Suprapubic skin (tissue), 4 donors: ENCODE results near the gene FCRL1. TPM values are rescaled to one million over a fixed set of nuclear protein-coding genes. Genes with fewer than 3 reads are reported as not detected.

ENCODE experiments used
- DNase-seq, 2 donors: peaks; one replicate each; pipeline ENCODE4 v3.0.0-alpha.2; 2019; ENCODE audit warnings: low spot score in 2 of 2
- H3K27ac ChIP-seq: fragments of 200-600 bp; sonication (generic); one replicate; pipeline ENCODE4 v1.5.1; 2019
- H3K27me3 ChIP-seq: fragments of 200-600 bp; sonication (generic); one replicate; pipeline ENCODE4 v1.5.1; 2019
- H3K36me3 ChIP-seq: fragments of 200-600 bp; sonication (generic); one replicate; pipeline ENCODE4 v1.5.1; 2019
- H3K4me1 ChIP-seq: fragments of 200-600 bp; sonication (generic); one replicate; pipeline ENCODE4 v1.5.1; 2019
- H3K4me3 ChIP-seq: fragments of 200-600 bp; sonication (generic); one replicate; pipeline ENCODE4 v1.5.1; 2019; ENCODE audit warnings: mild to moderate bottlenecking
- H3K9me3 ChIP-seq: fragments of 200-600 bp; sonication (generic); one replicate; pipeline ENCODE4 v1.5.1; 2019
- EP300 ChIP-seq: sonication (generic); formaldehyde crosslinking; IDR thresholded peaks from one replicate; pipeline ENCODE4 v1.6.1; 2017; ENCODE audit warnings: antibody characterized with exemption
- POLR2A ChIP-seq, 2 donors: fragments of 450-650 bp; IDR thresholded peaks; one replicate each; pipeline ENCODE4 v1.6.1; 2017; ENCODE audit warnings: antibody characterized with exemption in 2 of 2, mild to moderate bottlenecking in 2 of 2, moderate library complexity in 2 of 2
- POLR2AphosphoS5 ChIP-seq, 3 donors: sonication (generic); formaldehyde crosslinking; IDR thresholded peaks; one replicate each; pipeline ENCODE4 v1.6.1; 2017; ENCODE audit warnings: antibody characterized with exemption in 3 of 3
- WGBS: methylation state at CpG from one replicate; pipeline ENCODE4 v1.1.5; 2018; 5-methylcytosine and 5-hydroxymethylcytosine counted together
- total RNA-seq, 4 donors: library from RNA; depleted of rRNA; stranded (reverse); fragments of >200 nt; gene quantifications; one replicate each; pipeline ENCODE4 v1.1.0, GENCODE V29; 2016
- TF ChIP-seq, protein P1 (sequence below), 2 donors: fragments of 200-600 bp in 1 of 2; fragments of 450-650 bp in 1 of 2; sonication (generic) in 1 of 2; IDR thresholded peaks; one replicate each; pipeline ENCODE4 v1.5.1; 2016 to 2019; ENCODE audit warnings: antibody characterized with exemption in 2 of 2, mild to moderate bottlenecking in 1 of 2, moderate library complexity in 1 of 2

Gene FCRL1
- total RNA-seq, 4 donors from 2014 or later, result not detected

DNA sequence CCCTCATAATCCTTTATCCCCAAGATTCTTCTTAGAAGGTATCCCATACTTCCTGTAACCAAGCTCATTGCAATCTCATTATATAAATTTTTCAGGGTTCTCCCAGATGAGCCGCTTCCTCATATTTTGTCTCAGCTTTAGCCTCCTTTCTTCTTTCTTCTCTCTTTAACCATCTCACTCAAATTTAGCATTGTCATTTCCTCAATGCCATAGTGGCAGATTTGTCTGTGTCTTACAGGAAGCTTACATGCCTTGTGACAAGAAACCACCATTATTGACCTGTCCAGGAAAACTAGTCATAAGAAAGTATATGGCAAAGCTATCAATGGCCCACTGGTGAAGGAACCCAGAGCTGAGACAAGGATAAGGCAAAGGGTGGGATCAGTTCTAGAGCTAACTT is 37.0 kb downstream of the FCRL1 start:
- Histone ChIP-seq H3K27ac (no peak overlapping the region), H3K36me3 (no peaks in the 10 kb centered on the region), H3K9me3 (no peaks in the 10 kb centered on the region), H3K4me1 (no peaks in the 10 kb centered on the region), H3K27me3 (no peaks in the 10 kb centered on the region), H3K4me3 (no peak overlapping the region)
- TF ChIP-seq, protein P1, sequence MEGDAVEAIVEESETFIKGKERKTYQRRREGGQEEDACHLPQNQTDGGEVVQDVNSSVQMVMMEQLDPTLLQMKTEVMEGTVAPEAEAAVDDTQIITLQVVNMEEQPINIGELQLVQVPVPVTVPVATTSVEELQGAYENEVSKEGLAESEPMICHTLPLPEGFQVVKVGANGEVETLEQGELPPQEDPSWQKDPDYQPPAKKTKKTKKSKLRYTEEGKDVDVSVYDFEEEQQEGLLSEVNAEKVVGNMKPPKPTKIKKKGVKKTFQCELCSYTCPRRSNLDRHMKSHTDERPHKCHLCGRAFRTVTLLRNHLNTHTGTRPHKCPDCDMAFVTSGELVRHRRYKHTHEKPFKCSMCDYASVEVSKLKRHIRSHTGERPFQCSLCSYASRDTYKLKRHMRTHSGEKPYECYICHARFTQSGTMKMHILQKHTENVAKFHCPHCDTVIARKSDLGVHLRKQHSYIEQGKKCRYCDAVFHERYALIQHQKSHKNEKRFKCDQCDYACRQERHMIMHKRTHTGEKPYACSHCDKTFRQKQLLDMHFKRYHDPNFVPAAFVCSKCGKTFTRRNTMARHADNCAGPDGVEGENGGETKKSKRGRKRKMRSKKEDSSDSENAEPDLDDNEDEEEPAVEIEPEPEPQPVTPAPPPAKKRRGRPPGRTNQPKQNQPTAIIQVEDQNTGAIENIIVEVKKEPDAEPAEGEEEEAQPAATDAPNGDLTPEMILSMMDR (IDR thresholded peaks at IDR 0.05), result no peak
- no peak for TF ChIP-seq EP300
- TF ChIP-seq POLR2A (IDR thresholded peaks at IDR 0.05), result no peak
- TF ChIP-seq POLR2AphosphoS5 (IDR thresholded peaks at IDR 0.05), result no peak
- no peak for DNase-seq
- 92% methylated on average over 1 of the region's 1 CpG for WGBS

DNA sequence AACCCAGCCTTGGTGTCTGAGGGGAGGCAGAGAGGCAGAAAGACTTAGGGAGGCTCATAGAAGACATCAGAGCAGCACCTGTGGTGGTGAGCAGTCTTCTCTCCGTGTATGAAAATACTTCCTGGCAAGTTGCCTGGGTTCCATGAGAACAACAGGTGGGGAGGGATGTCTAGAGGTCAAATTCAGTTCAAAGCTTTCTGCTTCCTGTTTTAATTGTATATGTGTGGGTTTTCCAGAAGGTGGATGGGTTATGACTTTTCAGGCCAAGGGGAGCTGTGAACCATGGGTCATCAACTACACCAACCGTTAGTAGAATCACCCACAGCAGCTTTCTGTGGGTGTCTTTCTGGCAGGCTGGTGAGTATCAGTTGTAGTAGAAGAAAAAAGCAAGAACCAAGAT is 38.9 kb downstream of the FCRL1 start:
- no peaks in the 10 kb centered on the region for H3K9me3 ChIP-seq
- H3K27me3 ChIP-seq, result no peaks in the 10 kb centered on the region
- 42% methylated on average over 2 of the region's 2 CpGs for WGBS
- no peaks in the 10 kb centered on the region for H3K36me3 ChIP-seq
- DNase-seq, result no peak
- H3K27ac ChIP-seq, result no peak overlapping the region
- TF ChIP-seq, protein P1 (IDR thresholded peaks at IDR 0.05), result no peak
- TF ChIP-seq POLR2AphosphoS5 (IDR thresholded peaks at IDR 0.05), result no peak
- TF ChIP-seq EP300, result no peak
- no peak for TF ChIP-seq POLR2A (IDR thresholded peaks at IDR 0.05)
- no peak overlapping the region for H3K4me3 ChIP-seq
- no peaks in the 10 kb centered on the region for H3K4me1 ChIP-seq

DNA sequence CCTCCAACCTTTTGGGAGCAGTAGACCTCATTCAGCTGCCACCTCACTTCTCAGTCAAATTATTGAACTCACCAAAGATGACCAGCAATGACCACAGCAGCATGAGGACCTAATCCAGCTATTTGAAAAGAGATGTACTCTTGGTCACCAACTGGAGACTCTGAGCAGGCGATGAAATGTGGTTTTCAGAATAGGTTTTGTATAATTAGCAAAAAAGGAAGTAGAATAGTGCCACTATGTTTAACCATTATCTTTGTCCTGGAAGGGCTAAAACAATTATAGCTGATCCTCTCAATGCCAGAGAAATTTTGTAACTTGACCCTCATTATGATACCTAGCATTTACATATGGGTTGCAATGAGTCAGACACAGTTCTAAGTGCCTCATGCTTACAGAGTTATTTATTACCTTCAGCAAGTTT is 42.9 kb downstream of the FCRL1 start, which contains the start of gene FCRL2:
Gene FCRL2, minus strand, starts transcription at position 162 of the 421 bp plus-strand sequence. Its CDS starts 59 bp downstream, at position 103.
- TF ChIP-seq POLR2AphosphoS5 (IDR thresholded peaks at IDR 0.05), result no peak
- TF ChIP-seq EP300, result no peak
- TF ChIP-seq, protein P1 (IDR thresholded peaks at IDR 0.05), result no peak
- TF ChIP-seq POLR2A (IDR thresholded peaks at IDR 0.05), result no peak

DNA sequence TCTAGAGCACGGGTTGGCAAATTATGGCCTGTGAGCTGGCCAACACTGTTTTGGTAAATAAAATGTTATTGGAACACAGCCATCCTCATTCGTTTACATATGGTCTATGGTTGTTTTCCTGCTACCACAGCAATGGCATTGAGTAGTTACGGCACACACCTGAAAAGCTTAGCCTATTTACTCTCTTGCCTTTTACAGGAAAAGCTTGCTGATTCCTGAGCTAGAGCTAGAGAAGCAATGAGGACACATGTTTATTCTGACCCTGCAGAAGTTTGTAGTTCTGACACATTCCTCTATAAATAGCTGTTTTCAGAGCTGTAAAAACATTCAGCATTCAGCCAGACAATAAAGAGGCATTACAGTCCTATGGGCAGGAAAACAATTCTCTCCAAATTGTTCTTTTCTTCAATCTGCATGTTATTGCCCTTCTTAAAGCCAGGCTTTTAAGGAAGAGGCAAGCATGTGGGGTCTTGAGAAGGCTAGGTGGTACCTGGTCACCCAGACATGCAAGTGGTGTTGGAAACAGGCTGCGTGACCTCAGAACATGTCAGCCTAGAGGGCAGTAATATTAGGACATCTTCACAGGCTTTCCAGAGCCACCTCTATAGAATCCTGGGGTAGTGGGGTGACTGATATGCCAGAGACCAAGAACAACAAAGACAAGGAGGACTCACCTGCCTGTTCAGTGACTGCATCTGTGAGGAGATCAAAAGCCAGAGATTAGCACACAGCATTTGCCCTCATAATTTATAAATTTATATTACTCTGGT is 44.6 kb downstream of the FCRL1 start:
- no peaks in the 10 kb centered on the region for H3K27me3 ChIP-seq
- TF ChIP-seq POLR2AphosphoS5 (IDR thresholded peaks at IDR 0.05), result no peak
- TF ChIP-seq EP300, result no peak
- no peak for TF ChIP-seq POLR2A (IDR thresholded peaks at IDR 0.05)
- TF ChIP-seq, protein P1 (IDR thresholded peaks at IDR 0.05), result no peak
- H3K4me3 ChIP-seq, result no peak overlapping the region
- H3K36me3 ChIP-seq, result no peaks in the 10 kb centered on the region
- DNase-seq, result no peak
- no peaks in the 10 kb centered on the region for H3K9me3 ChIP-seq
- no peaks in the 10 kb centered on the region for H3K4me1 ChIP-seq
- 60% methylated on average over 4 of the region's 4 CpGs for WGBS
- no peak overlapping the region for H3K27ac ChIP-seq

More for the DNA sequence above, 42.9 kb downstream of the FCRL1 start, which contains the start of gene FCRL2:
- no peak within 1 kb of the TSS for H3K4me3 ChIP-seq
- DNase-seq, result no peak
- no peaks in the 10 kb centered on the region for H3K4me1 ChIP-seq
- H3K9me3 ChIP-seq, result no peaks in the 10 kb centered on the region
- WGBS, result 87% methylated on average over 1 of the region's 1 CpG
- no peaks in the 10 kb centered on the region for H3K27me3 ChIP-seq
- no peak within 1 kb of the TSS for H3K27ac ChIP-seq
- no peaks in the 10 kb centered on the region for H3K36me3 ChIP-seq

DNA sequence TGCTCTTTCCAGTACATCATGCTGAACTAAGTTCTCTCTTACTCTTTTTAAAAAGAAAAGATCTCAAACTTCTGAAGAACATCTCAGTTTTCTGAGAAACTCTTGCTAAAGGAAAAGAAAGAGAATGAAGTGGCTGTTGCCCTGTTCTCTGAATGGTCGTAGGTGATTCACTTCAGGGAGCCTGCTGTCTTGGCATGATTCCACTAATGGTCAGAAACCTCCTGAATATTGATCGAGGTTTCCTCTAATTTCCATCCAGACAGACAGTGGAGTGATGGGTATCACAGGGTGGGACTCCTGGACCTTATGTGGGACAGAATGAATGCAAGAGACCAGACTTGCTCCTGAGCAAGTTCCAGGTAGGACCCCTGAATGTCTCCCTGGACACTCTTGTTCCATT is 45.5 kb downstream of the FCRL1 start:
- no peak overlapping the region for H3K4me3 ChIP-seq

More for the DNA sequence above, 45.5 kb downstream of the FCRL1 start:
- 60% methylated on average over 2 of the region's 2 CpGs for WGBS
- no peaks in the 10 kb centered on the region for H3K36me3 ChIP-seq
- no peaks in the 10 kb centered on the region for H3K4me1 ChIP-seq
- H3K27ac ChIP-seq, result no peak overlapping the region
- TF ChIP-seq EP300 (no peak), POLR2A (IDR thresholded peaks at IDR 0.05) (no peak), POLR2AphosphoS5 (IDR thresholded peaks at IDR 0.05) (no peak)
- TF ChIP-seq, protein P1 (IDR thresholded peaks at IDR 0.05), result no peak
- no peak for DNase-seq
- no peaks in the 10 kb centered on the region for H3K27me3 ChIP-seq
- no peaks in the 10 kb centered on the region for H3K9me3 ChIP-seq
